Activated CD4-positive, alpha-beta T cell treated with anti-CD3 and anti-CD28 coated beads, Interleukin-2, amount 50 U/mL, for 4 hours (primary cell): ENCODE measurements around the gene TSFM.
"Not testable (repeated sequence)": the region's sequence is repeated elsewhere in the genome, so short reads cannot be mapped to it uniquely, and the experiment has no call there.

Experiments used
- DNase-seq, 2 experiments: peaks; one replicate each; pipeline ENCODE4 v3.0.0-alpha.2; 2020

Gene TSFM

DNA sequence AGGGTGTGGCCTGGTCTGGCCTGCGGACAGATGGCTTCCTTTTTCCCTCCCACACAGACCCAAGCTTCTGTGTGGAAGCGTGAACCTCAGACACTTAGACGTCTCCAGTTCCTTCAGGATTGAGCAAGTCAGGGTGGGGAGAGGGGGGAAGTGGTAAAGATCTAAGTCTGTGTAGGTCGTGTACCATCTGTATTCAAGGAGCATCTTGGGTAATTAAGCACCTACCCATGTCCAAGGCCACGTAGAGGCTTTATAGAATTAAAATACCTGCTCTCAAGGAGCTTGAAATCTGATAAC lies 34.2 kb downstream of the TSFM start:
- no peak for DNase-seq

DNA sequence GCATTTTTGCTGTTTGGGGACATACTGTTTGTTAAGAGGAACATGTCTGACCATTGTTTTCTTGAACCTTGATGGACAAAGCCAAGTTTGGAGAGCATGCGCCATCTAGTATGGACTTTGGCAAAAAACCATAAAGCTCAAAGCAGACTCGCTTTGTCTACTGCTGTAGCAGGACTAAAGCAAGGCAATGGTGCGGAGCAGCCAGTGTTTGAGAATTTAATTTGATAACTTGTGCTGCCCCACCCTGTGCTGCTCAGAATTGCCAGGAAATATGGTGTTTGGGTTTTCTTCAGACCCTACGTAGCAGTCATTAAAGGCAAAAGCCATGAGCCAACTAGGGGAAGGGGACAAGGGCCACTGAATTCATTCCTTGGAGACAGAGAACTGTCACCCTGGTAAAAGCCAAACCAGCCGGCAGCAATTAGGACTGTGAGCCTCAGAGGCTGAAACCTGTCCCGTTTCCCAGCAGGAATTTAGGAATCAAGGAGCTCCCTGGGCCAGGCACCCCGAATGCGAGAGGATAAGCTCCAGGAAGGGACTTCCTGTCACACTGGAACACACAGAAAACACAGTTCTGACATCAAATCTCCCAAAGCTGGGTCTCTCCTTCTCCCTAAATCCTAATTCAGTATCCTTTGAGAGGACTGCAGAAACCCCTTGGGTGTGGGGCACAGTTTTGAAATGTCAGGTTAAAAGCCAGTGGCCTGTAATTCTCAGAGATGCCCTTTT lies 34.8 kb downstream of the TSFM start:
- DNase-seq, result no peak

DNA sequence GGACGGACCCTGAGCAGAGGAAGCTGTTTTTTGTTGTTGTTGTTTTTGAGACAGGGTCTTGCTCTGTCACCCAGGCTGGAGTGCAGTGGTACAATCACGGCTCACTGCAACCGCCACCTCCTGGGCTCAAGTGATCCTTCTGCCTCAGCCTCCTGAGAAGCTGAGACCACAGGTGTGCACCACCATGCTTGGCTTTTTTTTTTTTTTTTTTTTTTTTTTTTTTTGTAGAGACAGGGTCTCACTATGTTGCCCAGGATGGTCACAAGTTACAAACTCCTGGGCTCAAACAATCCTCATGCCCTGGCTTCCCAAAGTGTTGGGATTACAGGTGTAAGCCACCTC lies 35.4 kb downstream of the TSFM start:
- not testable (repeated sequence) for DNase-seq

DNA sequence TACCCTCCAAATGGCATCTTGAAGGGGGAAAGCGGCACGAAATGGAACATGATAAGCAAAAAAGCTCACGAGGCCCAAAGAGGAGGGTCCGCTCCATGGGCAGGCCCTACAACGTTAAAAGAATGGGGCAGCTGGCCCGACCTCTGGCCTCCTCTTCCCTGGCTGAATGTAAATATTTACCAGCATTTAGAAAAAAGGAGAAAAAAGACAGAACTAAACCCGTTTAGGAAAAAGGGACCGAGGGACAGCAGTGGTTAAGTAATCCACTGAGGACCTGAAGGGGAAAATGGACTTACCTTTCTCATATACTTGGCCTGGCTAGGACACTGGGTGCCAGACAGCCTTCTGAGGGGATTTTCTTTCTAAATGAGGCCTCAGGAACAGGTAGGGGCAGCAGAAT lies 37.5 kb downstream of the TSFM start:
- not testable (repeated sequence) for DNase-seq

DNA sequence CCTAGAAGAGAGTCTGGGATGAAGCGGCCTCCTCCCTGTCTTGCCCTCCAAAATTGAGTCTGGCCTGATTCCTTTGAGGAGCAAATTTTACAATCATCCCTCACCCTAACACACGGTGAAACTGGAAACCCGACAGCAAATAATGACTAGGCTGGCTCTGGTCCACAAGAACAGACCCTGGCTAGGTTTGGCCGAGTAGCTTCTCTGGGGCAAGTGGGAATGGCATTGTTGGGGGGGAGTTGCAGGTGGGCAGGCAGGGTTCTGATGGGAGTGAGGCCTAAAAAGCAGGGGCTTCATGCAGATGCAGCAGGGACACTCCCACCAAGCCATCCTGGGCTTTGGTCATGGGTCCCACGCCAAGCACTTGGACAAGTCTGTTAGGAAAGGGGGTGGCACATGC lies 38.4 kb downstream of the TSFM start:
- DNase-seq, result not testable (repeated sequence)

DNA sequence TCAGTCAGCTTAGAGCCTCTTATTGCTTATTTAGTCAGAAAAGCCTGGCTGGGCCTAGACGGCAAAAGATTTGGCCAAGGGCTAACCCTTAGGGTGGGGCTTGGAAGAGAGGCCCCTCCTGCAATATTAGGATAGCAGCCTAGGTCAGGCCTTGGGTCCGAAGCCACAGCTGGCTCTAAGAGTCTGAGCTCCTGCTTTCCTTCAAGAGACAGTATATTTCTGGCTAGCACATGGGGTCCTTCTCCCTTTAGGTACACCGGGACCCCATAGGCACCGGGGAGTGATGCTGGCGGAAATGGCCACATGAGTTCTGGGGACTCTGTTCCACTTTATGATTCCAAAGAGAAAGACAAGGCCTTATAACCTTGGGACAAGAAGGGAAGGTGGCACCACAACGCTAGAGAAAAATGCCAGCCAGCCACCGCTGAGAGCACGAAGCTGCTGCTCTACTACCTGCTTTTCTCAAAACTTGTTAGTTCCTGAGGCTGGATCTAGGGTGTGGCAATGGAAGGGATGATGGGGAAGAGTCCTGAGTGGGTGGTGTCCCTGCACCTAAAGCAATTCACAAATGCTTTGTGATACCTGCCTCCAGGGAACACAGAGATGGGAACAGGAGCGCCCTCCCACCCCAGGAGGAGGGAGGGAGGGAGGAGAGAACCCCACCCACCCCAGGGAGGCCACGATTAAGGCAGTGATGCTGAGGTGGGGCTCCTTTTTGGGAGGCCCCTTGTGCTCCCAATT lies 39.1 kb downstream of the TSFM start:
- no peak for DNase-seq

DNA sequence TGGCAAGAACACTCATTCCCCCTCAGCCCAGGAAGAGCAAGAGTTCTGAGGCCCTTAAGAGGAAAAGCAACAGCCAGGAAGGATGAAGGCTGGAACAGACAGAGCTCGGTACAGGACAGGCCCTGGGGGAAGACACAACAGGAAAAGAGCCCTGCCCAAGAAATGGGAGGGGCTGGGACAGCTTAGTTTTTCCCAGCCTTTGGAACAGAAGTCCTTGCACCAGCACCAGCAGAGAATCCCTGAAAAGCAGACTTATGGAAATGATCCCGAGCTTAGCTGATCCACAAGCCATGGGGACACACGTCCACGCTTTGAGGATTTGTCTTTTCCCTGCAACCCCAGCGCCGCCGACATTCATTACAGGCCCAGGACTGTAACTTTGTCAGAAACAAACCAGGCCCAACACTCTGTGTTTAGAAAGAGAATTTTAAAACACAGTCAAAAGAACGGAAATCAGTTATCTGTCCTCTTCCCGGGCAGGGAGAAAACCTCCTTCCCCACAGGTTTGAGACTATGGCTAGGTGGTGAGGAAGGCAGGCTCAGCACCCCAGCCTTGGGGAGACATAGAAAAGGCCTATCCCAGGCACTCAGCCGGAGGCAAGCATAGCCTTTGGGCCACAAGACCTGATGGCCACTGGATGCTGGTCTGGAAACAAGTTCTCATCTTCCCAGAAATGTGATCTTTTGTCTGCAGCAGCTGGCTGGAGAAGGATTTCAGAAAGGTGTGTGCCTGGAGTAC lies 40.0 kb downstream of the TSFM start:
- no peak for DNase-seq

DNA sequence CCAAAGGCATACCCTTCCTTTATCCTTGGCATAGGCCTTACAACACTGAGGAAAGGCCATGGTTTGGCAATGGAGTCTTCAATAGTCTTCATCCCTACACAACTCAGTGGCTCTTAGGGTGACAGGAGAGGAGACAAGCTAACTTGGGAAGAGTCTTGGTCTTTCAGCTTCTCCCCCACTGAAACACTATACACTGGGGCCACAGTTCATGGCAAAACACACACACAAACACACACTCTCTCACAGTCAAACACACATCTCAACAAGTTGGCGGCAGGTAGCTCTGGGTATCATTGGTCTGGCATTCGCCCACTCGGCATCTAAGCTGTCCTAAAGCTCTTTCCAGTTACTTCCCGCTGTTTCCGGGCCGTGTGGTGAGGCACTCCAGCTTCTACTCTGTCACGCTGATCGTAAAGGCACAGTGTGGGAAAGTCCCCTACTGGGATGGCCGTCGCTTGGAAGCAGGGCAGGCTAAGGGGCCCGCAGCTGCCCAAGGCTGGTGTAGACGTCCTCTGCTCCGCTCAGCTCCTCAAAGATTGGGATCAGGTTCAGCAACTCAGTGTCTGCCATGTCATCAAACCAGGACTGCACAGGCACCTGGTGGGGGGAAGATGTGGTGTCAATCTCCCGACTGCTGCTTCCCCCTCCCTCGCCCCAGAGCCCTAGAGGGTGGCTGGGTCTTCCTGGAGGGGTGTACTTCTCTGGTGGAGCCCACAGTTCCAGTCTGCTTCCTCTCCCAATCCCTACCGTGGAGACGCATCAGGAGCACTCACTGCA lies 40.7 kb downstream of the TSFM start:
- no peak for DNase-seq

DNA sequence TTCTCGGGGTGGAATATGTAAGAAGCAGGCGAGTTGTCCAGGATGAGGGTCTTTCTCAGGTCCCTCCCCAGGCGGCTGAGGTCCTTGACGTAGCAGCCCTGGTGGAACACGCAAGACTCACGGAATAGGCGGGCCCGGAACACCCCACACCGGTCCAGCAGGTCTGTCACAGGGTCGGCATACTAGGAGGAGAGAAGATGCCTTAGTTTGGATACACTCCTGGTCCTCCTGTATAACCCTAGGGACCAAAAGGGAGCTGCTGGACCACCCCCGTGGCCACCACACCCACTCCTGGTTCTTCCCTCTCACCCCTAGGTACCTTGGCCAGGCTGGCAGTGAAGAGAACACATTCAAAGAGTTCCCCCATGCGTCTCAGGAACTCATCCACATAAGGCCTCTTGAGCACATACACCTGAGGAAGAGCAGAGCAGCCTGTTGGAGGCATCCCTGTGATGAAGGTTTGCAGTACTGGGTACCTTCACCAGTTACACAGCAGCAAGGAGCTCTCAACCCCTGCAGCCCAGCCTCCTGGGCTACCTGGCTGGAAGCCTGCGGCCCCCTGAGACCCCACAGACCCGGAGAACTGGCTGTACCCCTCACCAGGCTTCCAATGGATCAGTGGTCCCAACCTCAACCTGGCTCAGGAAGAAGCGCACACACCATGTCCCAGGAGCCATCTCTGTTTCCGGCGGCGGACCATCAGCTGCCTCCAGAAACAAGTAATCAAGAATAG lies 41.5 kb downstream of the TSFM start:
- no peak for DNase-seq

DNA sequence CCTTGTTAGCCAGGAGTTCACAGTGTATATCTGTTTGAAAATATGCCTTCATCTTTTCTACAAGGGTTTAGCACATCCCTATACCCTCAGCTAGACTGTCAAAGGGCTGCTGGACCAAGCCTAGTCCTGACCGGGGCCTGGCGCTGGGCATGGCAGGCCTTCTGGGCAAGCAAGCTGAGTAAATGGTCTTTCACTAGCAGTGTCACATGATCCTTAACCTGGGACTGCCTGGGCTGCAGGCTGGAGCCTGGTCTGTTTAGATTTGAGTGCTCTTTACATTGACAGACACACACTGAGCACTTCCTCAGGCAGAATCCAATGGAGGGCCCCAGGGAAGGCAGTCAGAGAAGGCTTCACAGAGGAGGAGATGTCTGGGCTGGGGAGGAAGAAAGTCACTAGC lies 42.9 kb downstream of the TSFM start:
- no peak for DNase-seq

DNA sequence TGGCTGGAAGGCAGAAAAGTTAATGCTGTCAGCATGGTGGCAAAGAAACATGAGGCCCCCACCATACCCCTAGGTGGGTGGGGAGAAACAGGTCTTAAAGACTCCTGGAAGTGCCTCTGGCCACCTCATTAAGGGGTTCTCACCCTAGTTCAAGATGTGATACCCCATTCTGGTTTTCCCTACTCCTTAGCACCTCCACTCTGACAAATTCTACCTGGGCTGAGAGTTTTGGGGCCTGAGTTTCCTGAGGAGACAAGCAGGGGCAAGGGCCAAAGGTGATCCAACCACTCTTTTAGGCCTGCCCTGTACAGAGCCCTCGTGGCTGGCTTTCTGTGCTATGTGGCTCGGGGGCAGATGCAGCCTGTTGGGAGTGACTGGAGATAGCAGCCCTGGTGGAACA lies 43.8 kb downstream of the TSFM start:
- DNase-seq, result no peak

DNA sequence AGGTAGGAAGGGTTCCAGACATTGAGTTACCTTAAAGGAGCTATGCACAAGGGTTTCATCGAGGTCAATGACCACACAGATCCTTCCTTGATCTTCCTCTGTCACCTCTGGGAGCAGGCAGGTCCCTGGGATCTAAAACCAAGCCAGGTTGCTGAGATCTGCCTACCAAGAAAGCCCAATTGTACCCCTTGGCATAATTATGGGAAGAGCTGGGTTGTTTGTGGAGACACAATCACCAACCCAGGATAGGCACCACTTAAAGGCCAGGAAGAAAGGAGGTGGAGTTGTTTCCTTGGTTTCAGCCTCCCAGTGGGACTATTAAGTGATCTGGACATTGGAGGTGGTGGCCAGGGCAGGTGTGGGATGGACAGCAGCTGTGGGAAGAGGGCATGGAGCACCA lies 44.4 kb downstream of the TSFM start:
- DNase-seq, result no peak

DNA sequence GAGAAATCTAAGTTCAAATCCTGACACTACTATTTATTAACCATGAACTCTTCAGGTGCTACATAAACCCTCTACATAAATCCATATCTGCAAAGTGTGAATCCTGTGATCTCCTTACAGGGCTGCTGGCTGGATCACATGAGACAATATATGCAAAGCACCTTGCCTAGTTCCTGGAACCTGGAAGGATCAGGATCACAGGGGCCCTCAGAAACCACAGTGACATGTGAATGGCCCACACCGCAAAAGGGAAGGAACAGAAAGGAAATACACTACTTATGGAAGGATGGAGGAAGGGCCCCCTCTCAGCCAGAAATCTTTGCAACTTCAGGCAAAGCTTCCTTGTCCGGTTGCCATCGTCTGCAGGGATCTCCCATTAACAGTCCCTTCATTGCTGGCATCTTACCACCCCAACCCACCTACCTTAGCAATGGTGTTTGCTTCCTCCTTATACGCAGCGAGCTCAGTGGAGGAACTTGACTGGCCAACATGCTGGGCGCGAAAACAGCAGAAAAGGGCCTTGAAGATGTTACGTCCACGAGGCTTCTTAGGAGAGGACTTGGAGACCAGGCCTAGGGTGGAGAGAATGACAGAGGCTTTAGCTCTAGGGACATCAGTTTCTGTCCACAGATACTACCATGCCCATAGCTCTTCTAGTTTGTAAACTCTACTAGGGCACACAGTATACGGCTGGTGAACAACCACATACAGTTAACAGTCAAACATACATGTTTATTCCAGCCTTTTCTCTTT lies 46.6 kb downstream of the TSFM start:
- no peak for DNase-seq

DNA sequence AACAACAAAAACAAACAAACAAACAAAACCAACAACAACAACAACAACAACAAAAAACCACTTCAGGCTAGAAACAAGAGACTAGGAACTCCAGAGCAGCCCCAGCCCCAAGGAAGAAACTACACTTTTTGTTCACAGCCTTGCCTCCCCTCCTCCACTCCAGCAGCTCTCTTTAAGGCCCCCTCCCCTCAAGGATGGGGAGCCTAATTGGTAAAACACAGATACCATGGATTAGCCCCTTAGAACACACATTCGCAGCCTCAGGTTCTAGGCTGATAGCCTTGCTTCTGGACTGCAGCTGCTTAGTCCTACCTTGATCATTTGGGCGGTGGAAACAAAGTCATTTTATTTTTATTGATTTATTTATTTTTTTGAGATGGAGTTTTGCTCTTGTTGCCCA lies 47.8 kb downstream of the TSFM start:
- no peak for DNase-seq

DNA sequence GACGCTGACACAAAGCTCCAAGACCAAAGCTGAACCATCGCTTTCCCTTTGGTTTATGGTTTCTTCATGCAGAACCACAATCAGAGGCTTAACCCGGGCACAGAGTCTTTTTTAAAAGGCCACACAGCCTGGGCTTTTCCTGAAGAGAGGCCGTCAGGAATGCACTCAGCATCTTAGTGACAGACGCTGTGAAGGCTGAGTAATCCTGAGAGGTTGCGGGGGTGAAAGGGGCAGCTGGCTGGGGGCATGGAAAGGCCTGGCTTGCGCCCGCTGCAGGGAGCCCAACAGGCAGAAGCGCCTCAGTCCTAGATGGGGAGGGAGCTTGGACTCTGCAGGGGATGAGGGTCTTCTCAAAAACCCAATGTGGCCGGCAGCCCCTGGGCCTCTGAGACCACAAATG lies 50.4 kb downstream of the TSFM start:
- no peak for DNase-seq

DNA sequence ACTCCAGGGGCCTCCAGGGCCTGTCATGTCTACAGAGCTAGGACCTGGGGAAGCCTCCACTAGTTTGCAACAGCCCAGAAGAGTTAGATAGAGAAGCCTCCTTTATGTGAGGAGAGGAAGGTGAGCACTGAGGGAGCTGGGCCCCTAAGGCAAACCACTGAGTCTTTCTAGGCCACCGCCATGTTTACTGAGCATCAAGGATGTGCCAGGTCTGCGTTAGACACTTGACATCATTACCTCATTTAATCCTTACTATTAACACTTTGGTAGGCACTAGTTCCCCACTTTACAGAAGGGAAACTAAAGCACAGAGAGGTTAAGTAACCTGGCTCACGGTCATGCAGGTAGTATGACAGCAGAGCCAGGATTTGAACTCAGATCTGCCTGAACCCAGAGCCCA lies 51.1 kb downstream of the TSFM start:
- DNase-seq, result no peak

DNA sequence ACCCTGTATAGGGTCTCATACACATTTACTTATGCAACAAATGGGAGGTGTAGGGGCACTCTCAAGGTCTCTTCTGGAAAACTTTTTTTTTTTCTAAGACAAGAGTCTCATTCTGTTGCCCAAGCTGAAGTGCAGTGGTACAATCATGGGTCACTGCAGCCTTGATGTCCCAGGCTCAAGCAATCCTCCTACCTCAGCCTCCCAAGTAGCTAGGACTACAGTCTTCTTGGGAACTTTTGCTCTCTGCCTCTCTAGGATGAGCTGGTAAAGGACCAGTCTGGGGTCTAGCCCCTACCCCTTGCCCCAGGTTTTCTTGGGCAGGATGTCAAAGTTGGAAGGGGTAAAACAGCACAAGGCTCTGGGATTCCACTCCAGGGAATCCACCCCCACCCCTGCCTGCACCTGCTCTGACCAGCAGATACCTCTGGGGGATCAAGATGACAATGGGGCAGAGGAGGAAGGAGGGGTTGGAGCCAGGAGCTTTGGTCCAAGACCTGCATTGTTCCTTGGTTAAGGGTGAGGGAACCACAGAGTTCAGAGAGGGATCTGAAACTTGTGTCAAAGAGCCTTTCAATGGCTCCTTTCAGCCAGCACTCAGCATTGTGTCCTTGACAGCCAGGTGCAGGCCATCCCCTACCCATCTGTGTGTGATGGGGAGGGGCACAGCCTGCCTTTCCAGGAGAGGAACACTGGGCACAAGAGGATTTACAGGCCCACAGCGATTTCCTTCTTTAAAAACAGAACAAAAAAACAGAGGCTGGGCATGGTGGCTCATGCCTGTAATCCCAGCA lies 51.7 kb downstream of the TSFM start:
- DNase-seq, result no peak

DNA sequence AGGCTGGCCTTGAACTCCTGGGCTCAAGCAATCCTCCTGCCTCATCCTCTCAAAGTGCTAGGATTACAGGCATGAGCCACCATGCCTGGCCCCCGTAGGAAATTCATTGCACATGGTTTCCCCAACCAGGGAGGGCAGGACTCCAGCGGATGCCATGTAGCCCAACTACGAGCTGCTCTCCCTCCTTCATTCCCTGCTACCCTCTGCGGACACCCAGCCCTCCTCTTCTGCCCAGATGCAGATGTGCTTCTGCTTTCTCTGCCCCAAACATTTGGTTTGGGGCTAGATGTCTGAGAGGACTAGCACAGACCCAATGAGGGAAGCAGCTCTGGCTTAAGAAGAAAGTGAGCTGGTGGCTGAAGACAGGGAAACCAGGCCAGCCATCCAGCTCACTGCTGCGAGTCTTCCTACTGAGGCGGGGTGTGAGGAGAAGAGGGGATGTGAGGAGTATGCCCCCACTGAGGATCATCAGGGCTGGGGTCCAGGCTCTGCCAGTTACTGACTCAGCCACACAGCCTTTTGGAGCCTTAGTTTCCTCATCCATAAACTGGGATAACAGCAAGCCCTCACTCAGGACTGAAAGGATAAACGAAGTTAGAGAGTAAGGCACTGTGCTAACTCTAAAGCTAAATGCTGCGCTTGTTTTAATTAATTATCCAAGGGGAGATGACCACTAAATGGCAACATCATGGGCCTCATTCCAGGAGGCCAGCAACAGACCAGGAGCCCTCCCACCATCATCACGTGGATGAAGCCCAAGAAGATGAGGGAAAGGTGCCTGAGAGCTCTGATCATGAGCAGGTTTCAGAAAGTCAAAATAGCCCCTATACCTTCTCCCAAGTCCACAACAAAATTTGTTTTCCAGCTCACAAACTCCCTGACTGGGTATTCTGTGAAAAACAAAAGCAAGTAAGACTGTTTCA lies 53.0 kb downstream of the TSFM start:
- DNase-seq, result no peak

DNA sequence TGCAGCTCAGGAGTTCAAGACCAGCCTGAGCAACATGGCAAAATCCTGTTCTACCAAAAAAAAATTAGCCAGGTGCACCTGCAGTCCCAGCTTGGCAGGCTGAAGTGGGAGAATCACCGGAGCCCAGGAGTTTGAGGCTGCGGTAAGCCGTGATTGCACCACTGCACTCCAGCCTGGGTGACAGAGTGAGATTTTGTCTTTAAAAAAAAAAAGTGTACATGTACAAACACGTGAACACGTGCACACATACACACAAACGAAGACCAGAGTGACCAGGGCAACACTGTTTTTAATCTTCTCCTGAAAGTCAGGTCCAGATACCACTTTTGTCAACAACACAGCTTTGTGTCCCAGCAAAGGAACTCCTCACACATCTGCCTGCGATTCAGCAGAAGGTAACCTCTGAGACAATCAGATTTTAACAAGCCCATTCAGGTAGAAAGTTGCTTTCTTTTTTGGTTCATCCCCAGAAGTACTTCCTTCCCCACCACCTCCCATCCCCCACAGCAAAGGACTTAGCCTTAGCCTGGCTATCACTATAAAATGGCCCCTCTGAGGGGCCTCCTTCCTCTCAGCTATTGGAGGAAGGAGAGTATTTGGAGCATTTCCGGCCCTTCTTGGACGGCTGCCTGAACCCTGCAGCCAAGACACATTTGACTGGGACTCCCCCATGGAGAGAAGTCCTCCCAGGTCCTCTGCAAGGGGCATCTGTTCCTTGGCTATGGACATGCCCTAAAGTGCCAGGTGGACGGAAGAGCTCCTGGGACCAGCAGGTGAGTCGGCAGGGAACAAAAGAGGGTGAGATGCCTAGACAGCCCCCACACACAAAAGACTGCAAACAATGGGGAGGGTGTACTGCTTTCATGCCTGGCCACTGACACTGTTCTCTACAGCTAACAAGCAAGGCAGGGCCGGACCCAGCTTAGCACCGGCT lies 54.1 kb downstream of the TSFM start:
- no peak for DNase-seq
